ENCODE measurements around the gene EDAR.

EDAR gene

DNA sequence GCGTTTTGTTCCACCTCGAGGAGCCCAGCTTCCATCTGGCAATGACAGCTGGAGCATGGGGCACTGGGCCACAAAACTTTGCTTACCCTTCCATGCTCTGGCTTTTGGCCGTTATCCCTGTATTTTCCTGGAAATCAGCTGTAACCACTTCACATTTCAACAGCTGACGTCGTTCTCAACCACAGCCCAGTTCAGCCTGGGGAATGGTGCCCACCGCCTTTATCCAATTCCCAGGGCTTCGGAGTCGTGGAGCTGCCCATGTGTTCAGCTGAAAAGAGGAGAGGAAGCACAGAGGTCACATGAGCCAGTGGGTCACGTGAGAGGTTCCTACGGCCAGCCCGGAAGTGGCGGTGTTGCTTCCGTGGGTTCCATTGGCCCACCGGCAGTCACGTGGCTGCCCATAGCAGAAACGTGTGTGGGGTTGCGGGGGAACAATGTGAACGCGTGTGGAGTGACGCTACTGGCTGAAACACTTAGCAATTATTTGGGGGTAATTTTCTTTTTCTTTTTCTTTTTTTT, 16.7 kb upstream of the EDAR start:
- DNase-seq (ENCODE audit: low read depth in 1 of 2, low spot score in 1 of 2), result no peak

DNA sequence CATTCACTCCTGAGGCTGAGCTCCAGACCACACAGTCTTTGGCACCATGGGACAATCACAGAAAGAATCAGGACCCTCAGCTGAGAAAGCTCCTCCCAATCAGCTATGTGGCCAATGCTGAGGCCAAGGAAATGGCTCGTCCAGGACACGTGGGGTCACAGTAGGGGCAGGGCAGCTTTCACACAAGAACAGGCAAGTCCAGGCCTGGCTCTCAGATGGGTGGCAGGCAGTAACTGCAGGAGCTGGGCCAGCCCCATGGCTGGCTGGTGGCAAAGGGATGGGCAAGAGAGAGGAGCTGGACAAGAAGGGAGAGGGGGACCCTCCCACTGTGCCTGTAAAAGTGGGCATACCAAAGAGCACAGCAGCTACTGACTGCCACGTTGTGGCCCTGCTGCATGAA, 12.2 kb upstream of the EDAR start:
- no peak for DNase-seq (ENCODE audit: low read depth in 1 of 2, low spot score in 1 of 2)

DNA sequence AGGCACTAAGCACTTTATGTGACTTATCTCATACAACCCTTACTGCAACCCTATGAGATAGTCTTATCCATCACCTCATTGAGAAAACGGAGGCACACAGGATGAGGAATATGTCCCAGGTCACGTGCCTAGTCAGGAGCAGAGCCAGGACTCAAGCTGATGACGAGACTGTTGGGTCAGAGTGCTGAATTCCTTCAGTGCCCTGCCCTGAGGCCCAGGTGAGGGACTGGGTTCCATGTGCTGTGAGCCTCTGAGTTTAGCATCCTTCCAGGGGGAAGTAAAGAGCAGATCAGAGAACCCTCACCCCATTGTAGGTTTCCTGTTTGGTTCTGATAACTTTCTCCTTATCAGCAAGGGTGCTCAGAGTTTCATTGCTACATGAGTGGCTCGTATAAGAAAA, 11.7 kb upstream of the EDAR start:
- no peak for DNase-seq (ENCODE audit: low read depth in 1 of 2, low spot score in 1 of 2)

DNA sequence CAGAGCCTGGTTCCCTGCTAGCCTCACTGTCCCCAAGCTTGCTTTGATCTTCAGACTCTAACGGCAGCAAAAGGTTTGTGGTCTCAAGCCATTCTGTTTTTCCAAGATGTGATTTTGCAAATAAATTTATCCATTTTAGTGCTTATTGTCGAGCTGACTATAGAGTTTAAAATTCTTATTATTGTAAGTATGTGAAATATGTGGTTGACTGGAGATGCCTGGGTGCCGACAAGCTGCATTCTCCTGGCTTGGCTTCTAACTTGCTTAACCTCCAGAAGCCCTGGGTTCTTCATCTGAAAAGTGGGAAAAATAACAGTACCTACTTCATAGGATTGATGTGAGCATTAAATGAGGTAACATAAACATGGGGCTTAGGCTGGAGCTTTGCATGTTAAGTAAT, 9.9 kb upstream of the EDAR start:
- no peak for DNase-seq (ENCODE audit: low read depth in 1 of 2, low spot score in 1 of 2)

DNA sequence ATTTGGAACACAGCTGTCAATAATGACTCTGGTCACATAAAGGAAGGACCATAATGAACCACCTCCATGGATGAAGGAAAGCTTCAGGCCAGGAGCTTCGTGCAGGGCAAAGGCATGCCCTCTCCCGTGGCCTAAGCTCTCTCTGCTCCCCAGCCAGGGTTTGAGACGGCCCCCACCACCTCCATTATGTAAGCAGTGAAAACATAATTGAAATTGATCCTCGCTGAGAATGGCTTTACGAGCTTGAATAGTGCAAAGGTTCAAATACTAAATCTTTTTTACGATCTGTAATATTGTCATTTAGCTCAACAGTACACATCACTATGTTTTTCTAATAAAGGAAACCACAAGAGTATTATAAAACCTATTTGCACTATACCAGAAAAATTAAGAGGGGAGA, 5.2 kb upstream of the EDAR start:
- no peak for DNase-seq (ENCODE audit: low read depth in 1 of 2, low spot score in 1 of 2)

DNA sequence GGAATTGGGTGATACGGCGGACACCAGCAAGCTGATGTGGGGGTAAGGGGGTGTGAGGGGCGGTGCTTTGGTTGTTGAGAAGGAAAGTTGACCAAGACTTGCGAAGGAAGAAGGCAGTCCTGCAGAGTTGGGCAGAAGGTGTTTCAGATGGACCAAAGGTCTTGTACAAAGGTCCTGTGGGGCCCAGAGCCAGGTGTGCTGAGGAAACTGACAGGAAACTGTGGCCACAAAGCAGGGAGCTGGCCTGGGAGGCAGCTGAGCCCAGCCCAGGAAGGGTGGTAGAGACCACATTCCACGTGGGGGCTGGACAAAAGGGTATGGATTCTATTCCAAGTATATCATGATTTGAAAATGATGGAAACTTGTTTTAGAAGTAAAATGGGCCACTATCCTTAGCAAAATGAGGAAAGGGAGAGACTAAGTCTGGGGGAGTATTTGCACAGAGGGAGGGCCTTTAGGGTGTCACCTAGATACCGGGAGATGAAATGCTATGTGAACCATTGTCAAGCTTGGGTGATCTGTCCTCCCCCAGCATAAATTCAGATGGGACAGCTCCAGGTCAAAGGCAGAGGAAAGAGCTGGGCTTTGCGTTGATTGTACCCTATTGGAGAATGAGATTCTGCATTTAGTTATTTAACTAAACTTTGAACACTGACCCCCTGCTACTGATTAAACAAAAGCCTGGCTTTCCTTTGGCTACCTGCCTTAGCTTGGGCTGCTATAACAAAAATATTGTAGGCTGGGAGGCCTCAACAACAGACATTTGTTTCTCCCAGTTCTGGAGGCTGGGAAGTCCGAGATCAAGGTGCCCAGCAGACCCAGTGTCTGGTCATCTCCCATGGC, 4.3 kb upstream of the EDAR start:
- no peak for DNase-seq (ENCODE audit: low read depth in 1 of 2, low spot score in 1 of 2)

DNA sequence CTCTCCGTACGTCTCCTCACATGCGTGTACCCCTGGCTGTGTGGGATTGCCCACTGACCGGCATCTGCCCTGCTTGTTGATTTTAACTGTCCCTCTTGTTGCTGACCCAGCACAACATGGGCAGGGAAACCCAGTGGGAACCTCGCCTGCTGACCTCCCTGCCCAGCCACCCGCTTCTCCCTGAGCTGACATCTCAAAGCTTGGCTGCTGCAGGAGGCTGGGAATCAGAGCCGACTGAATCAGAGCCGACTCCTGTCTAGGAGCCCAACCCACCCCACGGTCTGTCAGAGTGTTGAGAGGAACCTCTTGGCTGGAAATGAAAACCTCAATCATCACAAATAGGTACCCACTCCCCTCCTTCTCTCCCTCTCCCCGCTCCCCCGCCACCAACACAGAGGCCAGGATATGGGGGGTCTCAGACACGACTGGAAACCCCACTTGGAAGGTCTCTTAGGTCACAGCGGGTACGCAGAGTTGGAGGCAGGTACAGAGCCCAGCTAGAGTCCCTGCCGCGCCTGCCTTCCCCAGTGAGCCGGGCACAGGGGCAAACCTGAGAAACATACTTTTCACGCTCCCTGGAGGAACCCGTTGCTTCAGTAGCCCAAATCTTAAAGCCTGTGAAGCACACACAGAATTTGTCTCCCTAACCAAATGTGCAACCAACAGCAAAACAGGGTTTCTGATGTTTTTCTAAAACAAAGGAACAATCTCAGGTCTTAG, 784 bp downstream of the EDAR start:
- no peak for DNase-seq (ENCODE audit: low read depth in 1 of 2, low spot score in 1 of 2)

DNA sequence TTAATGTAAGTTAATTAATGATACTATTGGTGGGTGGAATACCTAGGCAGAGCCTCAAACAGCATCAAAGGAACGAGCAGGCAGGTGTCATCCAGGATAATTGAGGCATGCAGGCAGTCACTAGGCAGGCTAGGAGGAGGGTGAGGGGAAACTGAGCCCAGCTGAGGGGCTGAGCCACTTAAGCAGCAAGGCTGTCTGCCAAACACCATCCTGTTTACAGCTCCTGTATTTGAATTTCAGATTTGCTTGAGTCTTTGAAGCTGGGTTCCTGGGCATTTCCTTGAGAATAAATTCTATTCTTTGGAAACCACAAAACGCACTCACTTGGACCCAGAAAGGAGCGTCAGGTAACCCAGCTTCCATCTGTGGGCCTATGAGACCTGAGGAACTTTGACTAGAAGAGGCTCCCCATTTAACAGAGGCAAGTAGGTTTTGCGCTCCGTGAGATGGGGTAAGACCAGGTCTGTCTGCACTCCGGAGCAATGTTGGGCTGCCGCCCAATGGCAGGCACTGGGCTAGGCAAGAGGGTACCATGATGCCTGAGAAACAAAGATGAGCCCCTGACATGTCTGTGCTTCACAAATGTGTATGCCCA, 2.0 kb downstream of the EDAR start:
- peak in 1 of 2 donors; percentile 19 for DNase-seq (ENCODE audit: low read depth in 1 of 2, low spot score in 1 of 2)

DNA sequence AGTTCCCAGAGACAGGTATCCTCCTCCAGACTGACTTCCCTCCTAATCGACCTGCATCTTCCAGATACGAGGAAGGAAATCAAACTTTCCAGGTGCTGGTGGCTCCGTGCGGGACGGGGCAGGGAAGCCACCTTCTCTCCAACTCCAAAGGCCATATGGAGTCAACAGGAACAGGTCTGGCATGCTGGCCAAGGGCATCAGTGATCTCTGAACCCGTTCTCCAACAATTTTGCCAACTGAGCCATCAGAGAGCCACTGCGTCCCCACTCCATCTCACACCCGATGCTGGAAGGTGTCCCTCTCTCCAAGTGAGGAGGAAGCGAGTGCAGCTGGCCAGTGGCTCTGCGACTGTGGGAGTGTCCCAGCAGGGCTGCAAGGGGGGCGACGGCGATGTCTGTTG, 5.4 kb downstream of the EDAR start:
- no peak for DNase-seq (ENCODE audit: low read depth in 1 of 2, low spot score in 1 of 2)

DNA sequence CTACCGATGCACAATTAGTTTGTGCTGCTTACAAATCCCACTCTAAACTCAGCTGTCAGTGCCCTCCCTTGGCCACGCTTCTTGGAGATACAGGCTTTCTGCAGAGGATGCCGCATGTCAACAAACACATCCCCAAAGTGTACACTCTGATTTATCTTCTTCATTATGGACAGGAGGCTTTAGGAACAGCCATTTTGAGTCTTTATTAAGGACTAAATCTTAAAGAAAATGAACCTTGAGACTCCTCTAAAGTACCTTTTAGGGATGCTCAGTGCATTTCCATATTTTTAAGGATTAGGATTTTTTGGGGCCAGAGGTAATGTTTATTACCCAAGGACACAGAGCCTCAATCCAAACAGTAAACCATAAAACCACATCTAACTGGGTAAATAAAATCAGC, 6.0 kb downstream of the EDAR start:
- no peak for DNase-seq (ENCODE audit: low read depth in 1 of 2, low spot score in 1 of 2)

DNA sequence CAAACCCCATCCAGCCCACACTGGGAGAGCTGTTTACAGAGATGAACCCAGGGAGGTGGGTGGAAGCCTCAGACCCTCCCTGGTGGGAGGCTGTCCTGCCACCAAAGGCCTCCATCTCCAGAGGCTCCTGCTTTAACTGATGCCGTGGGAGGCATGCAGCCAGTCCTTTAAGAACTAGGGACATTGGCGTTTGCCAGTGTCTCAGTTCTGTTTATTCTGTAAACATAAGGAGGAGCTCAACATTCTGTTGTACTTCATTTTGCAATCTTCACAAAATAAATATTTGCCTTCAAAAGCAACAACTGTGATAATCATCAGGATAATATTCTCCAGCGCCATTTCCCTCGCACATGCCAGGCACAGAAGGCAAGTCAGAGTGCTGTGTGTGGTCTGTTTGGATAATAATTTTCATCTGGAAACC, 6.8 kb downstream of the EDAR start:
- no peak for DNase-seq (ENCODE audit: low read depth in 1 of 2, low spot score in 1 of 2)

DNA sequence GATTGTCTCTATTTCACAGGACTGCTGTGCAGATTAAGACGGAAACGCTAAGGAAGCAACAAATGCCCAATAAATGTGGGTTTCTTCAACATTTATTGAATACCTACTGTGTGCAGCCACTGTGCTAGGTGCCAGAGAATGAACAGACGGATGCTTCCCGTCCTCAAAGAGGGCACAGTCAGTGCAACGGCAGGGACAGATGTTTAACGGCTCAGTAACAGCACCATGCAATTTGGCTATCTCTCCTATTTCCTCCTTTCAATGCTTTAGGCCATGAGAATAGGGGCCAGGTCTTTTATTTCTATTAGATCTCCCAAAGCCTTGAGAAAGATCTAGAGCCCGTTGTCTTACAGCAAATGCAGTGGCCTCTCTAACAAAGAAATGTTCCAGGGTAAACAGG, 7.2 kb downstream of the EDAR start:
- no peak for DNase-seq (ENCODE audit: low read depth in 1 of 2, low spot score in 1 of 2)

DNA sequence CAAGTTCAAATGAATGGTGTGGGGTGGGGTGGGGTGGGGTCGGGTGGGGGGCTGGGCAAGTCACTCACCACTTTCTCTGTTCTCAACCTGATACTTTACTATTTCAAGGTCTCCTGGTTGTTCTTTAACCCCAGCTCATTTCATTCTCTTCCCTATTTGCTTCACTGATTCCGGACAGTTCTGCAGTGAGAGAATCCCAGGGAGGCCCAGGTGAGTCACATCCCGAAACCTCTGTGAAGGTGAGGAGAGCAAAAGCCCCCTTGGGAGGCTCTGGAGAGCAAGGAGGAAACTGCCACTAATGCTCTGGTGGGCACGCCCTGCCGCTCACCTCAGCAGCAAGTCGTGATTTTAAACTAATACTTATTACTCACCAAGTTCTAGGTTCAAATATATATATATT, 8.9 kb downstream of the EDAR start:
- no peak for DNase-seq (ENCODE audit: low read depth in 1 of 2, low spot score in 1 of 2)

DNA sequence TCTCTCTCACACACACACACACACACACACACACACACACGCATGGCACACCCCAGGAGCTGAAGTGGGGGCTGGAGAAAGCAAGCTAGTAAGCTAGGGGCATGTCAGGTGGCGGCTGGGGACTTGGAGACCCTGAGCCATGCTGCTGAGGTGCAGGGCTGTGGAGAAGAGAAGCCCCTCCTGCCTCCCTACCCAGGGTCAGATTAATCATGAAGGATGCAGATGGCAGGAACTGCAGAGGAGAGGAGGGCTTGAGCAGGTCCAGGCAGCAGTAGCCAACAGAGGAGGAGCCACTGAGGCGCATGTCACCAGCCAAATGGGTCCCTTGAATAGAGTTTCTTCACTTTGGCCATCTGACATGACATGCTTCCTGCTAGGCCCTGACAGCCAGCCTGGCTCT, 9.6 kb downstream of the EDAR start:
- no peak for DNase-seq (ENCODE audit: low read depth in 1 of 2, low spot score in 1 of 2)

DNA sequence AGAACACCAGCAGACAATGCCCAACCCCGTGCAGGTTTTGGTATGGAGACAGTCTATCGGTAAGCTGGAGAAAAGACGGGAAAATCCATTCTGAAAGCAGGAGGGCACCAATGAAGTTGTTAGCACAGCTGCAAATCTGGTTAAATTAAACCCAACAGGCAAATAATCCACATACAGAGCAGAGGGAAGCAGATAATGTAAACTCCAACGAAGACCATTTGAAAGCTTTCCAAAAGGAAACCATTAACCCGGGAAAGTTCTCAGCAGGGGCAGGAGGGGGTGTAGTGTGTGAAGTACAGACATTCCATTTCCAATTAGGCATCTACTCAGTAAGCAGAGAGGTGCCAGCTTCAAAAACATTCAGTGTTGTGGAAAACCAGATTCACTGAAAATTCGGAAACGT, 10.3 kb downstream of the EDAR start:
- no peak for DNase-seq (ENCODE audit: low read depth in 1 of 2, low spot score in 1 of 2)

DNA sequence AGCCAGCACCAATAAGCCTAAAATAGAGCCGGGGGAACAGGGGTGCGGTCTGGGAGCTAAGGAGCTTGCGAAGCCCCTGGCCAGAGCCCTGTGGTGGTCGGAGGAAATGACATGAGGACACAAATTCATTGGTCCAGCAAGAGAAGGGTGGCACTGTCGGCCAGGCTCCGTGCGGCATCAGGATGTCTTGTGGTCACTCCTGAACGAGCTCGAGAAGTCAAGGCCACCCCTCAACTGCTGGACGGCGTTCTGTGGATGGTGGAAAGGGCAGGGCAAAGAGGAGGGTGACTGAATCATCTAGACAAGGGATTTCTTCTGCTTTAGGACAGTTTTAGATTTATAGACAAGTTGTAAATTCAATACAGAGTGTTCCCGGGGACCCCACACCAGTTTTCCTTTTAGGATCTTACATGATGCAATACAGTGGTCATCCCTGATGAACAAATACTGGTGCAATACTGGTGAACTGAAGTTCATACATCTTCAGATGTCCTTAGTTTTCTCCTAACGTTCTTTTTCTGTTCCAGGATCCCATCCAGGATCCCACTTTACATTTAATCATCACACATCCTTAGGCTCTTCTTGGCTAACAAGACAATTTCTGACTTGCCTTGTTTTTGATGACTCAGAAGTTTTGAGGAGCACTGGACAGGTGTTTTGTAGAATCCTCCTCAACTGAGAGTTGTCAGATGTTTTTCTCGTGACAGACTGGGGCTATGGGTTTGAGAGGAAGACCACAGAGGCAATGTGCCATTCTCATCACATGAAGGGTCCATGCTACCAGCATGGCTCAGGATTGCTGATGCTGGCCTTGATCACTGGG, 13.2 kb downstream of the EDAR start:
- no peak for DNase-seq (ENCODE audit: low read depth in 1 of 2, low spot score in 1 of 2)

DNA sequence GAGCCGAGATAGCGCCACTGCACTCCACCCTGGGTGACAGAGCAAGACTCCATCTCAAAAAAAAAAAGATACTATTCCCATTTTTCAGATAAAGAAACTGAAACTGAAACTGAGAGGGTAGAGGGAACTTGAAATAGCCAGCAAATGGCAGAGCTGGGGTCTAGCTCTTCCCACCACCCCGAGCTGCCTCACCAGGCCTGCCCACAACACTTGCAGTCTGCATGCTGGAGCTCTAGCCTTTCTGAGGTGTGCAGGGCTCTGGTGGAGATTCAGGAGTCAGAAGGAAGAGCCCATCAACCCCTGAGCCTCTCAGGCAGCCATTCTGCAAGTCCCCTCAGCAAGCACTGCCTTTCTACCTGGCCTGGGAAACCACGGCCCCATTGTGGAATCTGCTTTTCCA, 14.3 kb downstream of the EDAR start:
- no peak for DNase-seq (ENCODE audit: low read depth in 1 of 2, low spot score in 1 of 2)

DNA sequence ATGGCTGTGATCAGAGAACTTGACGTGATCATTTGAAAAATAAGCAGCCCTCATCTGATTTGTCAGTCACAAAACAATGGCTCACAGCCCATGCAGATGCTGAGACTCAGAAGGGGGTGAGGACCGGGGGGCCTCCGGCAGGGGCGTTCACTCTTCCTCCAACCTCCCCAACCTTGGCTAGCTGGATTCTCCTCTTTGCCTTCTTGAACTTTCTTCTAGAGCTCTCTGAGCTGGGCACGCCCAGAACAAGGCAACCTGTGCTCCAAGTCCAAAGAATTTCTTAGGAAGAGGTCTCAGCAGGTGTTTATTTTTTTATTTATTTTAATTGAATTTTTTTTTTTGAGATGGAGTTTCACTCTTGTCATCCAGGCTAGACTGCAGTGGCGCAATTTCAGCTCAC, 16.4 kb downstream of the EDAR start:
- no peak for DNase-seq (ENCODE audit: low read depth in 1 of 2, low spot score in 1 of 2)

DNA sequence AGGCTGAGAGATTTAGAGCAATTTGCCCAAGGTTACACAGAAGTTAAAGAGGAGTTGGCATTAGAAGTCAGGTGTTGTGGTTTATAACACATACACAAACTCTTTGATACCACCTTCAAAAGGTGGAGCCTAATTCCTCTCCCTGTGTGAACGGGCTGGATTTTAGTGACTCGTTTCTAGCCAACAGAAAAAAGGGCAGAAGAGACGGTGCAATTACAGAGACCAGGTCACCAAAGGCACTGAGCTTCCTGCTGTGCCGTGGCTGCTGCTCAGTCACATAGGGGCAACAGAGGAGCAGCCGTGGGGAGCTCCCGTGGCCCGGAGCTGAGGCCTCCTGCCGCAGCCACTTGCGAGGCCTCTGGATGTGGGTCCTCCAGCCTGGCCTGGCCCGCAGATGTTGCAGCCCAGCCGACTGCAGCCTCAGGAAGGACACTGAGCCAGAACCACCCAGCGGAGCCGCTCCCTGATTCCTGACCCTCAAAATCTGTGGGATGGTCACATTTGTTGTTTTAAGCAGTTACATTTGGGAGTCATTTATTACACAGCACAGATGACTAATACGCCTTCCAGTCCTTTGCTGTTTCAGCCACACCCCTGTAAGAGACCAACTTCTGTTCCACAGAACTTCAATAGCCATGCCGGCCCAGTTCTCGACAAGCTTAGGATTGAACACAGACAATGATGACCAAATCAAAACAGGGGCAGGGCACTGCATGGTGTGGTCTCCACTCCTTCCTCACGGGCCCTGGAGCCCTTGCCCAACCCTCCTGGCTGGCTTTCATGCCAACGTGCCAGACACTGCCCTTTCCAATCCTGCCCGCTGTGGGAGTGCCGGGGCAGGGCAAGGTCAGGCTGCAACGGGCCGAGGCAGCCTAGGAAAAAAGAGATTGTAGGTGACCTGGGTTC, 17.1 kb downstream of the EDAR start:
- DNase-seq (ENCODE audit: low read depth in 1 of 2, low spot score in 1 of 2), result no peak

DNA sequence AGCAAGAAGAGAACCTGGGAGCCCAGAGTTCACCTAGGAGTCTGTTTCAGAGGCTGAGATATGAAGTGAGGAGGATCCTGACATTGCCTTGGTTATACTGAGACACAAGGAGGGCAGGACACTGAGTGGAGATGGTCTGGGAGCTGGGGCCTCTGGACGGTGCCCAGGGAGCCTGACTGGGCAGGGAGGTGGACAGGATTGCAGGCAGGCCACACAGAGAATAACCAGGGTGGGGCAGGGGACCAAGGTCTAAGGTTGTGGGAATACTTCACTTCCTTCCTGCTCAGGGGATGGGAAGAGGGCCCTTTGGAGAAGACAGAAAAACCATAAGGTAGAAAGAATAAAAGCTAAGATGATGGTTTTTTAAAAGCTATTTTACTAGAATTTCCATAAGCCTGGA, 18.7 kb downstream of the EDAR start:
- no peak for DNase-seq (ENCODE audit: low read depth in 1 of 2, low spot score in 1 of 2)
